Keratinocyte (primary cell): ENCODE measurements around the gene DIDO1.

ENCODE experiments used
- EZH2 ChIP-seq: IDR thresholded peaks from one replicate; pipeline ENCODE4 v1.6.1; 2012; ENCODE audit warnings: inconsistent platforms, mild to moderate bottlenecking, low read length, moderate library complexity
- TF ChIP-seq, protein P1 (sequence below), 3 experiments: IDR thresholded peaks in 1 of 3; conservative IDR thresholded peaks in 1 of 3; optimal IDR thresholded peaks in 1 of 3; 2 replicates in 2 of 3; 3 replicates in 1 of 3; pipeline versions ENCODE3 to v1.5.1; 2011; ENCODE audit warnings: low read length in 3 of 3, mild to moderate bottlenecking in 3 of 3, moderate library complexity in 2 of 3, control low read depth in 1 of 3, inconsistent platforms in 1 of 3; ENCODE audit not compliant: insufficient read depth in 2 of 3; ENCODE audit errors: extremely low read depth in 1 of 3

DNA sequence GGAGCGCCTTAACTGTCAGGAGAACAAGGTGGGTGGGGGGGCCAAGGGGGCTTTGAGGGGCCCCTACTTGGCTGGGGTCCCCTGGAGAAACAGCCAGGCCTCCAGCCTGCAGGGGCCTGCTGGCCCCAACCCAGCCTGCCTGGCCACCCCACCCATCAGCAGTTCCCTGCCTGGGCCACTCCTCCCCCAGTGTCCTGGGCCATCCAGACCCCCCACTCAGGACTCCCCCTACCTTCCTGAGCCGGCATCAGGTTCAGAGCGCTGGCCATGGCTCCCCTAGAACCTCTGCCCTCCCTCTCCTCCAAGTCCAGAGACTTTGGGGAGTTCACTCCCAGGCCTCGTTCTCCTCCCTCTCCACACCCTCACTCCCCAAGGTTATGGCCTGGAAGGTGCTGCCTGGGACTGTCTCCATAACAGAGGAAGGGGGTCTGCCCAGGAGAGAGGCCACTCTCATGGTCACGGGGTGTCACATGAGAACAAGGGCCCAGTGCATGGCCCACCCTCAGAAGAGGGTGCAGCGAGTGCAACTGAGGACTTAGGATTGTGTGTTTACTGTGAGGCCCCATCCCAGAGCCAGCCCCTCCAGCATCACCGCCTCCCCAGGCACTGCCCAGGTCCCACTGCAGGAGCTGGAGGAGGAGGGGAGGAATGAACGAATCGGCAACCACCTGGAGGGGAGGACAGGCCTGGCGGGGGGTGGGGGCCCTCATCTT is 32.2 kb upstream of the DIDO1 start:
- TF ChIP-seq, protein P1, sequence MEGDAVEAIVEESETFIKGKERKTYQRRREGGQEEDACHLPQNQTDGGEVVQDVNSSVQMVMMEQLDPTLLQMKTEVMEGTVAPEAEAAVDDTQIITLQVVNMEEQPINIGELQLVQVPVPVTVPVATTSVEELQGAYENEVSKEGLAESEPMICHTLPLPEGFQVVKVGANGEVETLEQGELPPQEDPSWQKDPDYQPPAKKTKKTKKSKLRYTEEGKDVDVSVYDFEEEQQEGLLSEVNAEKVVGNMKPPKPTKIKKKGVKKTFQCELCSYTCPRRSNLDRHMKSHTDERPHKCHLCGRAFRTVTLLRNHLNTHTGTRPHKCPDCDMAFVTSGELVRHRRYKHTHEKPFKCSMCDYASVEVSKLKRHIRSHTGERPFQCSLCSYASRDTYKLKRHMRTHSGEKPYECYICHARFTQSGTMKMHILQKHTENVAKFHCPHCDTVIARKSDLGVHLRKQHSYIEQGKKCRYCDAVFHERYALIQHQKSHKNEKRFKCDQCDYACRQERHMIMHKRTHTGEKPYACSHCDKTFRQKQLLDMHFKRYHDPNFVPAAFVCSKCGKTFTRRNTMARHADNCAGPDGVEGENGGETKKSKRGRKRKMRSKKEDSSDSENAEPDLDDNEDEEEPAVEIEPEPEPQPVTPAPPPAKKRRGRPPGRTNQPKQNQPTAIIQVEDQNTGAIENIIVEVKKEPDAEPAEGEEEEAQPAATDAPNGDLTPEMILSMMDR (optimal IDR thresholded peaks at IDR 0.05 in 1 of 3, IDR thresholded peaks at IDR 0.05 in 1 of 3, conservative IDR thresholded peaks at IDR 0.05 in 1 of 3; ENCODE audit: extremely low read depth in 1 of 3, insufficient read depth in 2 of 3, low read length in 3 of 3) = no peak
- TF ChIP-seq EZH2 = no peak
